ENCODE results near the gene PSEN1. TPM values are rescaled to one million over a fixed set of nuclear protein-coding genes. Genes with fewer than 3 reads are reported as not detected.

PSEN1 gene
- total RNA-seq, 1 experiment from 2014 or later: 26.9 TPM

DNA sequence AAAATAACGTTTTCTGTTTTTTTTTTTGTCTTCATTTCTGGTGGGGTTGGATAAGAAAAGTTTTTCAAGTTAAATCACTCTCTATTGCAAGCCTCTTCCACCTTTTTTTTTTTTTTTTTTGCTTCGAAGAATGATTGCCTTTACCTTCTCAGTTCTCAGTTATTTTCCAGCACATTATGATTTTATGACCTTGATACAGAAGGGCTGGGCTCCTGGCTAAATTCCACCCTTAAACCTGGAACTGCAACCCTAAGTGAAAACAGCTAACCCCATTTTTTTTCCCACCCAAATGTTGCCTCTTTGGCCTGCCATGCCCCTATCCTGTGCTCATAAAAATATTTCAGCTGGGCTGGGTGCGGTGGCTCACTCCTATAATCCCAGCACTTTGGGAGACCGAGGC, 31.4 kb downstream of the PSEN1 start:
- Histone ChIP-seq H3K27me3 (ENCODE audit: insufficient read depth, low read length) (no peaks in the 10 kb centered on the region), H3K27ac (ENCODE audit: low read depth, low read length) (no peak overlapping the region), H3K4me3 (replicated peaks in 1 of 2; ENCODE audit: low read depth in 1 of 2, low read length in 2 of 2) (no peak overlapping the region), H3K9ac (ENCODE audit: low read length) (no peak overlapping the region), H3K36me3 (ENCODE audit: control insufficient read depth in 1 of 2, insufficient read depth in 2 of 2, low read length in 2 of 2) (peaks cover 8 to 14% of the 10 kb centered on the region in 2 experiments; a peak in 3 of 4 replicates), H3K9me3 (ENCODE audit: control insufficient read depth in 1 of 2, insufficient read depth in 1 of 2, low read depth in 1 of 2, low read length in 2 of 2) (no peaks in the 10 kb centered on the region), H2AFZ (ENCODE audit: low read depth, low read length, poor library complexity, severe bottlenecking) (no peak overlapping the region), H4K20me1 (ENCODE audit: insufficient read depth) (no peaks in the 10 kb centered on the region), H3K4me2 (ENCODE audit: low read length) (no peak overlapping the region), H3K79me2 (ENCODE audit: insufficient read depth, low read length) (no peaks in the 10 kb centered on the region), H3K4me1 (ENCODE audit: control insufficient read depth in 1 of 2, insufficient read depth in 2 of 2, low read length in 2 of 2) (no peaks in the 10 kb centered on the region), H3K9me2 (ENCODE audit: insufficient read depth) (no peaks in the 10 kb centered on the region)
- no TSS peak for BruUV-seq (replicated peaks)
- intact Hi-C loops (cut with micrococcal nuclease): no loop called here
- DNase-seq (ENCODE audit: low read depth, low spot score) (no peak), ATAC-seq (no peak)
- ChIA-PET RAD21 (ENCODE audit: low non-redundant PET in 1 of 2, low total read pairs in 2 of 2, uncharacterized antibody in 2 of 2, unreplicated experiment in 2 of 2) (no interaction called here), POLR2A (no interaction called here), CTCF (no interaction called here)
- TF ChIP-seq TCF7L2 (IDR thresholded peaks at IDR 0.05; ENCODE audit: borderline replicate concordance, extremely low read depth, insufficient read depth, insufficient read length) (no peak), JUND (IDR thresholded peaks at IDR 0.05) (no peak), SRF (IDR thresholded peaks at IDR 0.05; ENCODE audit: low read depth) (no peak), EZH2phosphoT487 (IDR thresholded peaks at IDR 0.05; ENCODE audit: borderline replicate concordance) (no peak), ZFX (IDR thresholded peaks at IDR 0.05) (no peak), CEBPB (IDR thresholded peaks at IDR 0.05; ENCODE audit: low read depth) (no peak), YY1 (IDR thresholded peaks at IDR 0.05; ENCODE audit: extremely low read depth, insufficient replicate concordance, low read depth, low read length) (no peak)
- TF ChIP-seq, protein P1, sequence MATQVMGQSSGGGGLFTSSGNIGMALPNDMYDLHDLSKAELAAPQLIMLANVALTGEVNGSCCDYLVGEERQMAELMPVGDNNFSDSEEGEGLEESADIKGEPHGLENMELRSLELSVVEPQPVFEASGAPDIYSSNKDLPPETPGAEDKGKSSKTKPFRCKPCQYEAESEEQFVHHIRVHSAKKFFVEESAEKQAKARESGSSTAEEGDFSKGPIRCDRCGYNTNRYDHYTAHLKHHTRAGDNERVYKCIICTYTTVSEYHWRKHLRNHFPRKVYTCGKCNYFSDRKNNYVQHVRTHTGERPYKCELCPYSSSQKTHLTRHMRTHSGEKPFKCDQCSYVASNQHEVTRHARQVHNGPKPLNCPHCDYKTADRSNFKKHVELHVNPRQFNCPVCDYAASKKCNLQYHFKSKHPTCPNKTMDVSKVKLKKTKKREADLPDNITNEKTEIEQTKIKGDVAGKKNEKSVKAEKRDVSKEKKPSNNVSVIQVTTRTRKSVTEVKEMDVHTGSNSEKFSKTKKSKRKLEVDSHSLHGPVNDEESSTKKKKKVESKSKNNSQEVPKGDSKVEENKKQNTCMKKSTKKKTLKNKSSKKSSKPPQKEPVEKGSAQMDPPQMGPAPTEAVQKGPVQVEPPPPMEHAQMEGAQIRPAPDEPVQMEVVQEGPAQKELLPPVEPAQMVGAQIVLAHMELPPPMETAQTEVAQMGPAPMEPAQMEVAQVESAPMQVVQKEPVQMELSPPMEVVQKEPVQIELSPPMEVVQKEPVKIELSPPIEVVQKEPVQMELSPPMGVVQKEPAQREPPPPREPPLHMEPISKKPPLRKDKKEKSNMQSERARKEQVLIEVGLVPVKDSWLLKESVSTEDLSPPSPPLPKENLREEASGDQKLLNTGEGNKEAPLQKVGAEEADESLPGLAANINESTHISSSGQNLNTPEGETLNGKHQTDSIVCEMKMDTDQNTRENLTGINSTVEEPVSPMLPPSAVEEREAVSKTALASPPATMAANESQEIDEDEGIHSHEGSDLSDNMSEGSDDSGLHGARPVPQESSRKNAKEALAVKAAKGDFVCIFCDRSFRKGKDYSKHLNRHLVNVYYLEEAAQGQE (IDR thresholded peaks at IDR 0.05; ENCODE audit: low read depth): no peak

Measured in HCT116 (cell line).